ENCODE data around the gene THRSP.
A peak's percentile ranks its signal among the peaks of the same experiment; 100 is the strongest.
"Not testable (repeated sequence)": the region's sequence is repeated elsewhere in the genome, so short reads cannot be mapped to it uniquely, and the experiment has no call there.

THRSP gene

GRCh38 chr11:78063440-78064181 lies at the start of gene THRSP:
THRSP (plus strand) TSS chr11:78063861; CDS start chr11:78063882, 21 bp downstream.
- no peaks in the 10 kb centered on the region for H3K9me3 ChIP-seq (ENCODE audit: severe bottlenecking)
- no peaks in the 10 kb centered on the region for H3K4me1 ChIP-seq (ENCODE audit: insufficient read depth, poor library complexity, severe bottlenecking)
- H3K4me3 ChIP-seq (ENCODE audit: severe bottlenecking): no peak within 1 kb of the TSS
- H3K27ac ChIP-seq (ENCODE audit: poor library complexity, severe bottlenecking): no peak within 1 kb of the TSS
- DNase-seq (ENCODE audit: low spot score) (no peak), ATAC-seq (ENCODE audit: low read depth) (no peak)
- TF ChIP-seq, protein P1, sequence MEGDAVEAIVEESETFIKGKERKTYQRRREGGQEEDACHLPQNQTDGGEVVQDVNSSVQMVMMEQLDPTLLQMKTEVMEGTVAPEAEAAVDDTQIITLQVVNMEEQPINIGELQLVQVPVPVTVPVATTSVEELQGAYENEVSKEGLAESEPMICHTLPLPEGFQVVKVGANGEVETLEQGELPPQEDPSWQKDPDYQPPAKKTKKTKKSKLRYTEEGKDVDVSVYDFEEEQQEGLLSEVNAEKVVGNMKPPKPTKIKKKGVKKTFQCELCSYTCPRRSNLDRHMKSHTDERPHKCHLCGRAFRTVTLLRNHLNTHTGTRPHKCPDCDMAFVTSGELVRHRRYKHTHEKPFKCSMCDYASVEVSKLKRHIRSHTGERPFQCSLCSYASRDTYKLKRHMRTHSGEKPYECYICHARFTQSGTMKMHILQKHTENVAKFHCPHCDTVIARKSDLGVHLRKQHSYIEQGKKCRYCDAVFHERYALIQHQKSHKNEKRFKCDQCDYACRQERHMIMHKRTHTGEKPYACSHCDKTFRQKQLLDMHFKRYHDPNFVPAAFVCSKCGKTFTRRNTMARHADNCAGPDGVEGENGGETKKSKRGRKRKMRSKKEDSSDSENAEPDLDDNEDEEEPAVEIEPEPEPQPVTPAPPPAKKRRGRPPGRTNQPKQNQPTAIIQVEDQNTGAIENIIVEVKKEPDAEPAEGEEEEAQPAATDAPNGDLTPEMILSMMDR (IDR thresholded peaks at IDR 0.05; ENCODE audit: poor library complexity, severe bottlenecking): no peak
- H3K36me3 ChIP-seq (ENCODE audit: low read depth): no peaks in the 10 kb centered on the region
- H3K27me3 ChIP-seq (ENCODE audit: insufficient read depth, poor library complexity, severe bottlenecking): no peaks in the 10 kb centered on the region

DNA sequence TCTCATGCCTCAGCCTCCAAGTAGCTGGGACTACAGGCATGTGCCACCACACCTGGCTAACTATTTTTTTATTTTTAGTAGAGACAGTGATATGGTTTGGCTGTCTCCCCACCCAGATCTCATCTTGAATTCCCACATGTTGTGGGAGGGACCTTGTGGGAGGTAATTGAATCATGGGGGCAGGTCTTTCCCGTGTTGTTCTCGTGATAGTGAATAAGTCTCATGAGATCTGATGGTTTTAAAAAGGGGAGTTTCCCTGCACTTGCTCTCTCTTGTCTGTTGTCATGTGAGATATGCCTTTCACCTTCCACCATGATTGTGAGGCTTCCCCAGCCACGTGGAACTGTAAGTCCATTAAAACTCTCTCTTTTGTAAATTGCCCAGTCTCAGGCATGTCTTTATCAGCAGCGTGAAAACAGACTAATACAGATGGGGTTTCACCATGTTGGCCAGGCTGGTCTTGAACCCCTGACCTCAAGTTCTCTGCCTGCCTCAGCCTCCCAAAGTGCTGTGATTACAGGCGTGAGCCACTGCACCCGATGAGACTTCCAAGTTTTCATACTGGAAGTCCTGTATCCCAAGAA lies 48.6 kb upstream of the THRSP start:
- not testable (repeated sequence) for ATAC-seq (ENCODE audit: low read depth); H3K36me3 ChIP-seq (ENCODE audit: low read depth); H3K4me1 ChIP-seq (ENCODE audit: insufficient read depth, poor library complexity, severe bottlenecking); H3K27ac ChIP-seq (ENCODE audit: poor library complexity, severe bottlenecking); H3K9me3 ChIP-seq (ENCODE audit: severe bottlenecking); DNase-seq (ENCODE audit: low spot score); H3K27me3 ChIP-seq (ENCODE audit: insufficient read depth, poor library complexity, severe bottlenecking); H3K4me3 ChIP-seq (ENCODE audit: severe bottlenecking)

DNA sequence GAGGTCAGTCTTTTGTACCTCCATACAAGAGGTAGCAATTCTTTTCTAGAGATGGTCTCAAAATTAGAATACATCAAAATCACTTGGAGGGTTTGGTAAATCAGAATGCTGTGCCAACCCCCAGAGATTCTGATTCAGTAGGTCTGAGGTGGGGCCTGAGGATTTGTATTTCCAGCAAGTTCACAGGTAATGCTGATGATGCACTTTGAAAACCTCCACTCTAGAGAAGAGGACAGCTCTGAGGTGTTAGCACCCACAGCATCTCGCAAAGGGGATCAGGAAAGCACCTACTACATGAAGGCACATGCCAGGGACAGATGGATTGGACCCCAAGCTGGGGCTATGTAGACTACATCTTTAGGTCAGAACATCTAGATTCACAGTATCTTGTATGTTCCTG lies 47.8 kb upstream of the THRSP start:
- H3K36me3 ChIP-seq (ENCODE audit: low read depth): peaks cover 10% of the 10 kb centered on the region
- TF ChIP-seq, protein P1 (IDR thresholded peaks at IDR 0.05; ENCODE audit: poor library complexity, severe bottlenecking): no peak
- H3K9me3 ChIP-seq (ENCODE audit: severe bottlenecking): no peaks in the 10 kb centered on the region
- H3K27me3 ChIP-seq (ENCODE audit: insufficient read depth, poor library complexity, severe bottlenecking): no peaks in the 10 kb centered on the region
- ATAC-seq (ENCODE audit: low read depth): no peak
- peaks cover 2% of the 10 kb centered on the region for H3K4me1 ChIP-seq (ENCODE audit: insufficient read depth, poor library complexity, severe bottlenecking)
- H3K4me3 ChIP-seq (ENCODE audit: severe bottlenecking): no peak overlapping the region
- H3K27ac ChIP-seq (ENCODE audit: poor library complexity, severe bottlenecking): no peak overlapping the region
- no peak for DNase-seq (ENCODE audit: low spot score)

DNA sequence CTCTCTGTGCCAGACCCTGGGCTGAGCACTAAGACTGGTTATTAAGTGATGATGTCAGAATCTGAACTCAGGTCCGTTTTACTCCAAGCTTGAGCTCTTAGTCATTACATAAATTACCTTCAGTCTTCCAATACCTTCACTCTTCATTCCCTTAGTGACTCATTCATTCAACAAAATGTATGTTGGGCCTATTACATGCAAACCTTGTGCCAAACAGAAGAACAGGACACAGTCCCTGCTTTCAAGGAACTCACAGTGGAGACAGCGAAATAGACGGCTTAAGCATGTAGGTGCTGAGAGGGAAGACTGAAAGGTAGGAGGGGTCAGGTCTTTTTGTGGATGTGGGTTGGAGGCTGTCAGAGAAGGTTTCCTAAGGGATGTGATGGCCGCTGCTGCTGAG lies 43.9 kb upstream of the THRSP start:
- H3K27ac ChIP-seq (ENCODE audit: poor library complexity, severe bottlenecking): no peak overlapping the region
- H3K4me1 ChIP-seq (ENCODE audit: insufficient read depth, poor library complexity, severe bottlenecking): peaks cover 5% of the 10 kb centered on the region
- H3K9me3 ChIP-seq (ENCODE audit: severe bottlenecking): no peaks in the 10 kb centered on the region
- no peak overlapping the region for H3K4me3 ChIP-seq (ENCODE audit: severe bottlenecking)
- no peaks in the 10 kb centered on the region for H3K27me3 ChIP-seq (ENCODE audit: insufficient read depth, poor library complexity, severe bottlenecking)
- TF ChIP-seq, protein P1 (IDR thresholded peaks at IDR 0.05; ENCODE audit: poor library complexity, severe bottlenecking): no peak
- ATAC-seq (ENCODE audit: low read depth) (peak; percentile 28; the same call in 1 of the 3 replicates), DNase-seq (ENCODE audit: low spot score) (no peak)
- peaks cover 10% of the 10 kb centered on the region for H3K36me3 ChIP-seq (ENCODE audit: low read depth)

DNA sequence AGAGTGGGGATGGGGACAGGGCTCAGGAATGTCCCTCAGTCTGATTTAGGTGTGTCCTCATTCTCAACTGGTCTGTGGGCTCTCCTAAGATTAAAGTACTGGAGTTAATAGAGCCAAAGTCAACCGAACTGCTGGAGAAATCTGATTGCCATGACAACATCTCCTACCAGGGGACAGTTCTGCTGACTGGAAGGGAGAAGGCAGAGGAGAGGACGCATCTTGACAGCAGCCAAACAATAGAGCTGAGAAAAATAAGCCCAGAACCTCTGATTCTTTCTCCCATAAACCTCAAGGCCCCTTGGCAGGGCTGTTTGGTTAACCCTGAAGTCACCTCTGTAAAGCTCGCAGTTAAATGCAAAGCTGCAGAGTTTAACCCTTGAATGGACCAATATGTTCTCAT lies 43.4 kb upstream of the THRSP start:
- no peak for DNase-seq (ENCODE audit: low spot score)
- H3K9me3 ChIP-seq (ENCODE audit: severe bottlenecking): no peaks in the 10 kb centered on the region
- H3K27me3 ChIP-seq (ENCODE audit: insufficient read depth, poor library complexity, severe bottlenecking): no peaks in the 10 kb centered on the region
- H3K4me3 ChIP-seq (ENCODE audit: severe bottlenecking): no peak overlapping the region
- ATAC-seq (ENCODE audit: low read depth): no peak
- H3K4me1 ChIP-seq (ENCODE audit: insufficient read depth, poor library complexity, severe bottlenecking): peaks cover 5% of the 10 kb centered on the region
- peaks cover 10% of the 10 kb centered on the region for H3K36me3 ChIP-seq (ENCODE audit: low read depth)
- TF ChIP-seq, protein P1 (IDR thresholded peaks at IDR 0.05; ENCODE audit: poor library complexity, severe bottlenecking): no peak
- H3K27ac ChIP-seq (ENCODE audit: poor library complexity, severe bottlenecking): no peak overlapping the region
